ENCODE data around the gene BARHL1. TPM values are rescaled to one million over a fixed set of nuclear protein-coding genes. Genes with fewer than 3 reads are reported as not detected.

Gene BARHL1
- total and polyA plus RNA-seq, 2 of the 13 experiments (the other 11 are each of a cell fraction or from before 2014, with no cell fraction given): not detected

- BruUV-seq (replicated peaks): no TSS peak
- in situ Hi-C loops (cut with HindIII; ENCODE audit: extremely low pct_ligation_motif_present, low pct_unique_long_range_greater_than_20kb) (no loop called here), intact Hi-C loops (cut with micrococcal nuclease; ENCODE audit: unreplicated experiment) (no loop called here)
- FAIRE-seq (no peak), DNase-seq (ENCODE audit: low spot score) (no peak), ATAC-seq (no peak)
- Histone ChIP-seq H3K4me1 (ENCODE audit: insufficient read depth, low read length) (no peaks in the 10 kb centered on the region), H2AFZ (ENCODE audit: low read length) (no peak overlapping the region), H4K20me1 (ENCODE audit: insufficient read depth, low read length) (no peaks in the 10 kb centered on the region), H3K27ac (ENCODE audit: extremely low read length, insufficient read depth, low read length) (no peak overlapping the region), H3K4me2 (ENCODE audit: low read depth, low read length) (no peak overlapping the region), H3K36me3 (replicated peaks in 1 of 2; ENCODE audit: control insufficient read depth in 1 of 2, insufficient read depth in 2 of 2, low read length in 2 of 2) (peaks cover 2 to 14% of the 10 kb centered on the region in 2 experiments; a peak in 3 of 5 replicates), H3K9ac (ENCODE audit: insufficient read depth, low read depth, low read length) (no peak overlapping the region), H3K9me3 (ENCODE audit: low read length) (no peaks in the 10 kb centered on the region), H3K4me3 (replicated peaks in 1 of 3; ENCODE audit: insufficient read depth in 1 of 3, low read depth in 2 of 3, low read length in 3 of 3) (no peak overlapping the region), H3K79me2 (ENCODE audit: insufficient read depth, low read length) (no peaks in the 10 kb centered on the region), H3K27me3 (ENCODE audit: control insufficient read depth in 1 of 2, insufficient read depth in 2 of 2, low read length in 2 of 2) (peaks cover under 1 to 33% of the 10 kb centered on the region in 2 experiments; a peak in 4 of 5 replicates)
- POLR2A ChIA-PET: no interaction called here
- CTCF ChIA-PET (ENCODE audit: low intra/inter-chr PET ratio, low total read pairs): no interaction called here
- WGBS (ENCODE audit: low lambda C conversion rate): 84% methylated on average over 8 of the region's 8 CpGs
- TF ChIP-seq ZNF75D (CRISPR knock-in tag; IDR thresholded peaks at IDR 0.05; ENCODE audit: borderline replicate concordance) (no peak), ZNF816 (CRISPR knock-in tag; IDR thresholded peaks at IDR 0.05; ENCODE audit: borderline replicate concordance) (no peak), ZNF644 (CRISPR knock-in tag; IDR thresholded peaks at IDR 0.05; ENCODE audit: low read depth) (no peak), NFE2 (CRISPR knock-in tag; IDR thresholded peaks at IDR 0.05) (no peak), SRY (CRISPR knock-in tag; IDR thresholded peaks at IDR 0.05) (no peak), ZNF280D (CRISPR knock-in tag; IDR thresholded peaks at IDR 0.05) (no peak), NR3C1 (CRISPR knock-in tag; IDR thresholded peaks at IDR 0.05) (no peak), BRF2 (CRISPR knock-in tag; IDR thresholded peaks at IDR 0.05) (no peak), THYN1 (CRISPR knock-in tag; IDR thresholded peaks at IDR 0.05; ENCODE audit: borderline replicate concordance, low read depth) (no peak), EEA1 (CRISPR knock-in tag; IDR thresholded peaks at IDR 0.05; ENCODE audit: borderline replicate concordance) (no peak), CSRNP2 (CRISPR knock-in tag; conservative IDR thresholded peaks at IDR 0.05; ENCODE audit: low read depth) (no peak), KLF6 (CRISPR knock-in tag; IDR thresholded peaks at IDR 0.05) (no peak), NKX3-1 (CRISPR knock-in tag; IDR thresholded peaks at IDR 0.05) (no peak), ZNF740 (CRISPR knock-in tag; IDR thresholded peaks at IDR 0.05) (no peak), ZNF570 (CRISPR knock-in tag; IDR thresholded peaks at IDR 0.05; ENCODE audit: borderline replicate concordance) (no peak), ZNF333 (CRISPR knock-in tag; IDR thresholded peaks at IDR 0.05; ENCODE audit: borderline replicate concordance) (no peak), DPF2 (CRISPR knock-in tag; IDR thresholded peaks at IDR 0.05; ENCODE audit: borderline replicate concordance, low read depth) (no peak), ZNF530 (CRISPR knock-in tag; IDR thresholded peaks at IDR 0.05; ENCODE audit: low read depth) (no peak)
Observed at GRCh38 chr9:132592451-132592850, 10.0 kb downstream of the BARHL1 start.

Measured in HepG2 (cell line).